ENCODE measurements around the gene ACOXL.

Gene ACOXL

GRCh38 chr2:110819711-110820110, 87.3 kb downstream of the ACOXL start:
- Histone ChIP-seq H3F3A (ENCODE audit: insufficient read depth, low read length) (no peaks in the 10 kb centered on the region), H2AFZ (ENCODE audit: low read length) (no peak overlapping the region), H3K4me2 (ENCODE audit: low read length) (no peak overlapping the region), H4K20me1 (ENCODE audit: insufficient read depth, low read length) (no peaks in the 10 kb centered on the region), H3K27me3 (ENCODE audit: insufficient read depth, low read length) (no peaks in the 10 kb centered on the region; the same call in 1 of the 2 replicates), H3K79me2 (ENCODE audit: insufficient read depth, low read length) (no peaks in the 10 kb centered on the region), H3K9me2 (ENCODE audit: low read depth, low read length) (no peaks in the 10 kb centered on the region), H3K36me3 (ENCODE audit: insufficient read depth, low read length) (no peaks in the 10 kb centered on the region), H3K27ac (ENCODE audit: low read depth, low read length, poor library complexity, severe bottlenecking) (no peak overlapping the region), H3K4me1 (ENCODE audit: insufficient read depth, low read length, severe bottlenecking) (peaks cover 7% of the 10 kb centered on the region), H3K9me3 (ENCODE audit: low read length) (no peaks in the 10 kb centered on the region), H3K9ac (ENCODE audit: low read length) (no peak overlapping the region), H3K4me3 (ENCODE audit: low read depth, low read length, poor library complexity, severe bottlenecking) (no peak overlapping the region)
- TF ChIP-seq EZH2 (IDR thresholded peaks at IDR 0.05; ENCODE audit: borderline replicate concordance, low read length) (no peak), CTCF (IDR thresholded peaks at IDR 0.05; ENCODE audit: low read length) (no peak)

GRCh38 chr2:110820128-110820527, 87.8 kb downstream of the ACOXL start:
- Histone ChIP-seq H3K9me3 (ENCODE audit: low read length) (no peaks in the 10 kb centered on the region), H2AFZ (ENCODE audit: low read length) (no peak overlapping the region), H3K4me3 (ENCODE audit: low read depth, low read length, poor library complexity, severe bottlenecking) (no peak overlapping the region), H4K20me1 (ENCODE audit: insufficient read depth, low read length) (no peaks in the 10 kb centered on the region), H3K9me2 (ENCODE audit: low read depth, low read length) (no peaks in the 10 kb centered on the region), H3K27ac (ENCODE audit: low read depth, low read length, poor library complexity, severe bottlenecking) (no peak overlapping the region), H3K36me3 (ENCODE audit: insufficient read depth, low read length) (no peaks in the 10 kb centered on the region), H3K27me3 (ENCODE audit: insufficient read depth, low read length) (no peaks in the 10 kb centered on the region; the same call in 1 of the 2 replicates), H3K4me1 (ENCODE audit: insufficient read depth, low read length, severe bottlenecking) (peaks cover 7% of the 10 kb centered on the region), H3K79me2 (ENCODE audit: insufficient read depth, low read length) (no peaks in the 10 kb centered on the region), H3F3A (ENCODE audit: insufficient read depth, low read length) (no peaks in the 10 kb centered on the region), H3K9ac (ENCODE audit: low read length) (no peak overlapping the region), H3K4me2 (ENCODE audit: low read length) (no peak overlapping the region)
- TF ChIP-seq CTCF (IDR thresholded peaks at IDR 0.05; ENCODE audit: low read length) = no peak
- no peak for TF ChIP-seq EZH2 (IDR thresholded peaks at IDR 0.05; ENCODE audit: borderline replicate concordance, low read length)

- Histone ChIP-seq H3K27me3 (ENCODE audit: insufficient read depth, low read length) (no peaks in the 10 kb centered on the region), H3K36me3 (ENCODE audit: insufficient read depth, low read length) (no peaks in the 10 kb centered on the region), H3K9me2 (ENCODE audit: low read depth, low read length) (no peaks in the 10 kb centered on the region), H3K27ac (ENCODE audit: low read depth, low read length, poor library complexity, severe bottlenecking) (no peak overlapping the region), H3K4me1 (ENCODE audit: insufficient read depth, low read length, severe bottlenecking) (peaks cover 7% of the 10 kb centered on the region), H2AFZ (ENCODE audit: low read length) (no peak overlapping the region), H3K4me2 (ENCODE audit: low read length) (no peak overlapping the region), H3K79me2 (ENCODE audit: insufficient read depth, low read length) (no peaks in the 10 kb centered on the region), H4K20me1 (ENCODE audit: insufficient read depth, low read length) (no peaks in the 10 kb centered on the region), H3K4me3 (ENCODE audit: low read depth, low read length, poor library complexity, severe bottlenecking) (no peak overlapping the region), H3K9ac (ENCODE audit: low read length) (no peak overlapping the region), H3F3A (ENCODE audit: insufficient read depth, low read length) (no peaks in the 10 kb centered on the region), H3K9me3 (ENCODE audit: low read length) (no peaks in the 10 kb centered on the region)
- TF ChIP-seq CTCF (IDR thresholded peaks at IDR 0.05; ENCODE audit: low read length) (no peak), EZH2 (IDR thresholded peaks at IDR 0.05; ENCODE audit: borderline replicate concordance, low read length) (no peak)
Measured at GRCh38 chr2:110823165-110823564, 90.8 kb downstream of the ACOXL start.
